ENCODE measurements around the gene TAAR6.
"Not testable (repeated sequence)": the region's sequence is repeated elsewhere in the genome, so short reads cannot be mapped to it uniquely, and the experiment has no call there.

Gene TAAR6, protein sequence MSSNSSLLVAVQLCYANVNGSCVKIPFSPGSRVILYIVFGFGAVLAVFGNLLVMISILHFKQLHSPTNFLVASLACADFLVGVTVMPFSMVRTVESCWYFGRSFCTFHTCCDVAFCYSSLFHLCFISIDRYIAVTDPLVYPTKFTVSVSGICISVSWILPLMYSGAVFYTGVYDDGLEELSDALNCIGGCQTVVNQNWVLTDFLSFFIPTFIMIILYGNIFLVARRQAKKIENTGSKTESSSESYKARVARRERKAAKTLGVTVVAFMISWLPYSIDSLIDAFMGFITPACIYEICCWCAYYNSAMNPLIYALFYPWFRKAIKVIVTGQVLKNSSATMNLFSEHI

DNA sequence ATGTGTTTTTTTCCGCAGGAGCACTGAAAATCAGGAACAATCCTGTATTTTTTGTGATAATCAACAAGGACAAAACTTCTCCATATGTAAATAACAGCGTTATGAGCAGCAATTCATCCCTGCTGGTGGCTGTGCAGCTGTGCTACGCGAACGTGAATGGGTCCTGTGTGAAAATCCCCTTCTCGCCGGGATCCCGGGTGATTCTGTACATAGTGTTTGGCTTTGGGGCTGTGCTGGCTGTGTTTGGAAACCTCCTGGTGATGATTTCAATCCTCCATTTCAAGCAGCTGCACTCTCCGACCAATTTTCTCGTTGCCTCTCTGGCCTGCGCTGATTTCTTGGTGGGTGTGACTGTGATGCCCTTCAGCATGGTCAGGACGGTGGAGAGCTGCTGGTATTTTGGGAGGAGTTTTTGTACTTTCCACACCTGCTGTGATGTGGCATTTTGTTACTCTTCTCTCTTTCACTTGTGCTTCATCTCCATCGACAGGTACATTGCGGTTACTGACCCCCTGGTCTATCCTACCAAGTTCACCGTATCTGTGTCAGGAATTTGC lies at the start of gene TAAR6:
TSS of gene TAAR6 (plus strand) at position 102 of the 557 bp plus-strand sequence. CDS start at position 102, 0 bp downstream.
- no peak for DNase-seq (ENCODE audit: low read depth in 2 of 2)

DNA sequence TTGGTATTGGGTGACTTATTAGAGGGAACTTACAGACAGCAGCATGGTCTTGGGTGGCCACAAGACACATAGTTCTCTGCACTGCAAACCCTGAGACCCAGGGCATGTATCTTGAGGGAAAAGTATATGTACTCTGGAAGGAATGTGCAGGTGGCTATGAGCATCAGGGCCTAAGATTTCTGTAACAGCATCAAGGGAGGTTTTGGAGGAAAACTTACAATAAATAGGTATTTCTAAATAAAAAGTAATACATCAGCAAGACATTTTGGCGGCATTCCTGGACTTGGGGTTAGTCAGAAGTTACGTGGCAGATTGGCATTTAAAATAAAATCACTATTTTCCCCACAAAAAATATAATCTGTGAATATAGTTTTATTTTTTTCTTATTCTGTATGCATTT lies 49.2 kb upstream of the TAAR6 start:
- no peak for DNase-seq (ENCODE audit: low read depth in 2 of 2)

DNA sequence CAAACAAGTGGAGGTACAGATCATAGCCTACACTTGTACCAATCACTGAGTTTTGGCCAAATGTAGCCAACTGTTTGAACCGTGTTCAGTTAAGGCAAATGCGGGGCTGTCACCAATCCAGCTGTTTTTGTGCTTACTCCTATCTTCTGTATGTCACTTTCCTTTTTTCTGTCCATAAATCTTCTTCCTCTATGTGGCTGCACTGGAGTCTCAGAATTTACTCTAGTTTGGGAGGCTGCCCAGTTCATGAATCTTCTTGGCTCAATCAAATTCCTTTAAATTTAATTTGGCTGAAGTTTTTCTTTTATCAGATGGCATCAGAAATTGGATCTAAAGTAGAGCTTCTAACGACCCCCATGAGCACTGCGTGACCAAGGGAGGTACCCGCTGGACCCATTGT lies 45.5 kb upstream of the TAAR6 start:
- DNase-seq (ENCODE audit: low read depth in 2 of 2): no peak

DNA sequence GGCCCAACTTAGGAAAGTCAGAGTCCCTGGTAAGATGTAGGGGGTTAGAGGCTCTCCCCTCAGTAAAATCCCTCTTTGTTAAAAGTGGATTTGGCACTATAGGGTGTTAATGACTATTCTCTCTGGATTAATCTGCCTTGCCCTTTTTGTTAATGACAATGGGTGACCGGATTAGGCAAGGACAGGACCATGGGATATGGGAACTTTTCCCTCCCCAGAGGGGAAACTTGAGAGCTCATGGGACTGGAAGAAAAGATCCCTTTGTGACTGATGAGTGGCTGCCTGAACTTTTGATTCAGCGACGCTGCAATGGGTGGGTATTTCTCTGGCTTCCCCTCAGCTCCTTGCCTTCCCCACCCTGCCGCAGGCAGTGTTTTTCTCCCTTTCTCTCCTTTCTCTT lies 44.3 kb upstream of the TAAR6 start:
- DNase-seq (ENCODE audit: low read depth in 2 of 2): no peak

DNA sequence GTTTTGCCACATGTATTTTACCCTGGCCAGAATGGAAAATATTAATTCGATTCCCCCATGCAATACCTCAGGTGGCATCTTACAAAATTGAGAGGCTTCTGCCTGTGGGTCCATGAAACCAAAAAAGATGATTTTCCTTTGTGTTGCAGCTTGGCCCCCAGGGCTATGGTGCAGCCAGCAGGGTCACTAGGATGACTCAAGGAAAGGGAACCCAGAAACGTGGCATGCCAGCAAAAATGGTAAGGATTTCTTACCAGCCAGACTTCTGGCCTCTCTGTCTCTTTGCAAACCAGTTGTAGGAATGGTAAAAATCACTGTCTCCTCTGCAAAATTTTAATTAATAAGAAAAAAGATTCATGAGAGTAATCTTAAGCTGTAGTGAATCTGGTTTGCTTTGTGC lies 43.7 kb upstream of the TAAR6 start:
- DNase-seq (ENCODE audit: low read depth in 2 of 2): no peak

DNA sequence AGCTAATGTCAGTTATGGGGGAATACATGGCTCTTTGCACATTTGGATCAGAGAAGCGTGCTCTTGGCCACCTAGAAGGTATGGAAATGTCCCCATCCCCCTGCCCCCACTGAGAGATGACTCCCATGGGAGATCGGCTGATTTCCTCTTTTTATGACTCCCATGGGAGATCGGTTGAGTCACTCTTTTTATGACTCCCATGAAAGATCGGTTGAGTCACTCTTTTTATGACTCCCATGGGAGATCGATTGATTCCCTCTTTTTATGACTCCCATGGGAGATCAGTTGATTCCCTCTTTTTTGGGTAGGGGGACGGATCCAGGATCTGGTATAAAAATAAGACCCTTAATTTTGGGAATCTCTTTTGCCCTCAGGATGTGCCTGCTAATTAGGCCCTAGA lies 42.3 kb upstream of the TAAR6 start:
- no peak for DNase-seq (ENCODE audit: low read depth in 2 of 2)

DNA sequence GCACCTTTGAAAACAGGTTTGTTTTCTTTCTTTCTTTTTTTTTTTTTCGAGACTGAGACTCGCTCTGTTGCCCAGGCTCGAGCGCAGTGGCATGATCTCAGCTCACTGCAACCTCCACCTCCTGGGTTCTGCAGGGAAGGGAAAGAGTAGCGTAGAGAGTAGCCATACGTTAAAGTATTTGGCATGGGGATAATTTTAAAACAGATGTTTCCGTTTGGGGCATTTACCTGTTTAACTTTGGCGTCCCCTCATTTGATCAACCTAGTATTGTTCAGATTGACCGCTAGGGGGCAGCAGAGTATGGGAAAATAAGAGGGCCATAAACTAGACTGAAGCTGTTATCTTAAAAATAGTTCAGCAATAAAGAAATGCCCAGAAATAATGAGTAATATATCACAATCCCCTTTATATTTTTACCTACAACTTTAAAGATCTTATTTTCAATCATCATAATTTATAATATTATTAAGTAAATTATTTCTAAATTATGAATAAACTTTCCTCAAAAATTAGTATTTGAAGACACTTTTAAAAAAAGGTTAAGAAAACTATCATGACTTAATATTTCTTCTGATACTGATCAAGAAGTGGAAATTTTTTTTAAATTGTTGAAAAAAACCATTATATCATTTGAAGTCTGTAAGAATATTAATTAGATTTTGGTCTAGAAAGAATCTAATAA lies 39.7 kb upstream of the TAAR6 start:
- peak in 1 of 2 experiments; percentile 29 for DNase-seq (ENCODE audit: low read depth in 2 of 2)

DNA sequence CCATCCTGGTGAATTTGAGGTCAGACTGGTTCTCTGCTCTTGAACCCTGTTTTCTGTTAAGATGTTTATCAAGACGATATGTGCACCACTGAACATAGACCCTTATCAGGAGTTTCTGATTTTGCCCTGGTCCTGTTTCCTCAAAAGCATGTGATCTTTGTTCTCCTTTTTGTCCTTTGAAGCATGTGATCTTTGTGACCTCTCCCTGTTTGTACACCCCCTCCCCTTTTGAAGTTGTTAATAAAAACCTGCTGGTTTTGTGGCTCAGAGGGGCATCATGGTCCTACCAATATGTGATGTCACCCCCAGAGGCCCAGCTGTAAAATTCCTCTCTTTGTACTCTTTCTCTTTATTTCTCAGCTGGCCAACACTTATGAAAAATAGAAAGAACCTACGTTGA lies 35.6 kb upstream of the TAAR6 start:
- not testable (repeated sequence) for DNase-seq (ENCODE audit: low read depth in 2 of 2)

DNA sequence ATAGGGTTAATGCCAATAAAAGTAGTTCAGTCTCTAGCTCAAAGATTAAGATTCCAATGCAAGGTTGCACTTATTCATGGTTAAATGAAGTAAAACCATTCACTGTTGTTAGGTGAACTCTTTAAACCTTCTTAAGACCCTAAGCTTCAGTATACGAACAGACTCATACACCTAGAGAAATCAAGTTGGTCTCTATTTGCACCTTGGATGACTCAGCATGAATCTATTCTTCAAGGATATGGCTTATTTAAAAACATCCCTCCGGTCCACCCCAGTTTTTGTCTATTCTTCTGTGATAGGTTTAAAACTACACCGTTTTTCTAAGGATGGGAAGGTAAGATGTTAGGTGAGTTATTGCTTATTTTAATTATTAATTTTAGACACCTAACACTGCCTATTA lies 33.0 kb upstream of the TAAR6 start:
- DNase-seq (ENCODE audit: low read depth in 2 of 2): no peak

DNA sequence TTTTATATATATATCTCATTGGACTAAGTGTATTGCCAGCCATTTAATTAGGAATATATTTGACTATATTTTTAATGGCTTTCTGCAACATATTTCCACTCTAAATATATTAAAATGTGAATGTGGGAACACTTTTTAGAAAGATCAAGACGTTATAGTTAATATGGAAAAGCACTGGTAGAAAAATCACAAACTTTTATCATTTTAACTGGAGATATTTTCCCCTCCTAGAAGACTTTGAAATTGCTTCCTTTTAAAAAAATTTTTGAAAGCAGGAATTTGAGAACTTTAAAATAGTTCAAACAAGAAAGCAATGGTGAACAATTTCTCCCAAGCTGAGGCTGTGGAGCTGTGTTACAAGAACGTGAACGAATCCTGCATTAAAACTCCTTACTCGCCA lies 32.1 kb upstream of the TAAR6 start, which contains the start of gene TAAR9:
TSS of gene TAAR9 (plus strand) at position 301 of the 400 bp plus-strand sequence. CDS start at position 314, 13 bp downstream.
- no peak for DNase-seq (ENCODE audit: low read depth in 2 of 2)

DNA sequence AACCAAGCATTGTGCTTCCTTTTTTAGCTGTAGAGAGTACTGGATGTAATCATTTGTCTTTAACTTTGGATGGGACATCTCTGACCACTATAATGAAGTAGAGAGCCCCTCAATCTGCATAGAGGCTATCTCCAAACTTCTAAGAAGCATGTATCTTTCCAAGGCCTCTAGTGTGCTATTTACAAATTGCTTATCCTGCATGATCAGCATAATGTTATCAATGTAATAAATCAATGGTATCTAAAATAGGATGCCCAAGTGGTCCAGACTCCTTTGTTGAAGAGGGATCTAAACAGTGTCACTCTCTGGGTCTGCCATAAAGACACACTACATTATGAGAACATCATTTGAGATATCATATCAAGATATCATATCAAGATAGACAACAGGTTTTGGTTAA lies 25.3 kb upstream of the TAAR6 start:
- DNase-seq (ENCODE audit: low read depth in 2 of 2): no peak

DNA sequence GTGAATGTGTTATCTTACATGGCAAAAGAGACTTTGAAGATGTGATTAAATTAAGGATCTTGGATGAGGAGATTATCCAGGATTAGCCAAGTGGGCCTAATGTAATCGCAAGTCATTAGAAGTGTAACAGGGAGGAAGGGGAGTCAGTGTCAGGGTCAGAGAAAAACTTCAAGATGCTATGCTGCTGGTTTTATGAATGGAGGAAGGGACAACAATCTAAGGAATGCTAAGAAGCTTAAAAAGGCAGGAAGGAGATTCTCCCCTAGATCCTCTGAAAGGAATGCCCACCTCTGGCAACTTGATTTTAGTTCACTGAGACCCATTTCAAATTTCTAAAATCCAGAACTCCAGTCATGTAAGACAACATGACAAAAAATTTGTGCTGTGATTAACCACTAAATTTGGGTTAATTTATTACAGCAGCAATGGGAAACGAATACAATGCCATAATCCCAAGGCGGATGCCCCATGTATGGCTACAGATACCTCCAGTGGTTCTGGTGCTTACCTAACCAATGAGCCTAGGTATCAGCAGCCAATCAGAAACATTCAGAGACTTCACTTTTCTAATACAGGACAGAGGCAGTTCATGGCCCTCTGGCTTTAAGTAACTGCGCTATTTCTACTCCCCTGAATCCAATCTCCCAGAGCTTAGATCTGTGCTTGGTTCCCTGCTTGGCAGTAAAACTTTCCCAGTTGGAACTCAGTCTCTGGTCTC lies 21.2 kb upstream of the TAAR6 start:
- no peak for DNase-seq (ENCODE audit: low read depth in 2 of 2)

DNA sequence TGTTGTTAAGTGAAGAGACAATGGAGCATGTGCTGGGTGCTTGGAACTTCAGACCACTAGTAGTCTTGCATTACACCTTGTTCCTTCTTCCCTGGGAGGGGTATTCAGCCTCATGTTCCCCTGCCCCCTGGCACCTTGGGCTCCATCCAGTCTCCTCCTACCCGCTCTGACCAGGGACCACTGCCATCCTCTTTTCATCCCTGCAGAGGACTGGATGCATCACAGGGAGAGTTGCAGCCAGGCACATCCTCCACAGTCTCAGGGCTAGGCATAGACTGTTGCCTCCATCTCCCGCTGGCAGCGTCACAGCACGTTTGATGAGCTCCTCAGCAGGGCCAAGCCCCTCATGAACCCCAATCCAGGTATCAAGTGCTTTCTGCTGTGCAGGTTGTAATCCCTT lies 18.9 kb upstream of the TAAR6 start:
- no peak for DNase-seq (ENCODE audit: low read depth in 2 of 2)

DNA sequence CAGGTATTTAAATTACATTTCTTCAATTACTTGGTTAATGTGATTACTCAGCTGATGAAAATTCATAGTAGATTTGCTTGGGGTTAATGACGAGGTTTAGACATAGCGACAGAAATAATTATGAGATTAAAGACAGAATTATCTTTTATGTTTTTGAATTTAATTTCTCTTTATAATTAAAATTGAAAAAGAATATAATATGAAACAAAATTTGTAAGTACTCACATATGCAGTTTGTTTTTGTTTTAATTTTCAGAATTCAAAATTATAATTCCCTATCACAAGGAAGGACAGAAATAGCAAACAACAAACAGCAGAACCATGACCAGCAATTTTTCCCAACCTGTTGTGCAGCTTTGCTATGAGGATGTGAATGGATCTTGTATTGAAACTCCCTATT lies 17.8 kb upstream of the TAAR6 start, which contains the start of gene TAAR8:
TSS of gene TAAR8 (plus strand) at position 301 of the 400 bp plus-strand sequence. CDS start at position 322, 21 bp downstream.
- no peak for DNase-seq (ENCODE audit: low read depth in 2 of 2)

DNA sequence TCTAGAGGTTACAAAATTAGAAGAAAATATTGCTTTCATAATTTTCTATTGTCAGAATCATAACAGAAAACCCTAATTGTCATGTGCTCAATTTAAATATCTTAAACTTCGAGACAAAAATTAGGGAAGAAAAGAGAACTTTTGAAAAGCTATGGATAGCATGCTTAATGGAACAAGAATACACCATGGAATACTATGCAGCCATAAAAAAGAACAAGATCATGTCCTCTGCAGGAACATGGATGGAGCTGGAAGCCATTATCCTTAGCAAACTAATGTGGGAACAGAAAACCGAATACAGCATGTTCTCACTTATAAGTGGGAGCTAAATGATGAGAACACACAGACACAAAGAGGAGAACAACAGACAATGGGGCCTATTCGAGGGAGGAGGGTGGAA lies 10.0 kb upstream of the TAAR6 start:
- not testable (repeated sequence) for DNase-seq (ENCODE audit: low read depth in 2 of 2)

DNA sequence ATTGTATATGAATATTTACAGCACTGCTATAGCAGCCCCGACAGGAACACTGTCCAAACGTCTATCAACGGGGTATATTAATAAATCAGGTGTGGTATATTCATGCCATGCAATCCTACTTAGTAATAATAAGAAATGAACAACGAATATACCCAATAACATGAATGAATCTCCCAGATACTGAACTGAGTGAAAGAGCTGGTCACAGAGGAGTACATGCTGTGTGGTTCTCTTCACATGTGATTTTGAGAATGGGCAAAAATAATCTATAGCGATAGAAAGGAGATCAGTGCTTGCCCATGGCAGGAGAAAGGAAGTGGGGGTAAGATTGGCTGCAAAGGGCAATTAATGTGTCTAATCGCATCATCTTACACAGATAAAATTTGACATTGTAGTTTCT lies 3.7 kb upstream of the TAAR6 start:
- DNase-seq (ENCODE audit: low read depth in 2 of 2): no peak

DNA sequence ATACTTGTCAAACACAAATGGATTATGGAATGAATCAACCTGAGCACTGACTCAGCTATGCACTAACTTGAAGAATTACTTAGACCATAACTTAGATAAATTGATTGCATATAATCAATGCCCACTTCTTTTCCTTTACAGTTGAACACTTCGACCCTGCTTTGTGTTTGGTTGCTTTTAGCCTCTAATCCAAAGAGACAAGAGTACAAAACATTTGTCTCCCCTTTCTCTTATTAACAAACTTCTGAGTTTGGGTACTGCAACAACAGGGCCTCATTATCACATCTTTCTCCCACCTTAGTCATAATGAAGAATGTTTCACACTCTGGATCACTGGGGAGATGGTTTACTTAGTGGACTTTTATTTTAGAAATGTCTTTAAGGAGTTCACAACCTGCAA lies 2.6 kb upstream of the TAAR6 start:
- no peak for DNase-seq (ENCODE audit: low read depth in 2 of 2)

DNA sequence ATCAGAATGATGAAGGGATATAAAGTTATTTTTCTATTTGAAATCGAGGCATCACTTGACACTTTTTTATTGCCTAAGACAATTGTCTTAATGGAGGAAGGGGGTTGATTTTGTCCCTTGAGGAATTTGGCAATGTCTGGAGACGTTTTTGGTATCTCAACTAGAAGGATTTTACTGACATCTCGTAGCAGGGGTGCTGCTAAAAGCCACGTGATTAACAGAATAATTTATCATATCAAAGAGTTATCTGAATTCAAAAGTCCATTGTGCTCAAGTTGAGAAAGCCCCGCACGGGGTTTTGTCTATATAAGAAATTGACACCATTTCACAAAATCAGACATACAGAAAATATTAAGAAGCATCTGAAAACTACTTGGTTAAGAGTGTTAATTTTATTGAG lies 1.5 kb upstream of the TAAR6 start:
- no peak for DNase-seq (ENCODE audit: low read depth in 2 of 2)

DNA sequence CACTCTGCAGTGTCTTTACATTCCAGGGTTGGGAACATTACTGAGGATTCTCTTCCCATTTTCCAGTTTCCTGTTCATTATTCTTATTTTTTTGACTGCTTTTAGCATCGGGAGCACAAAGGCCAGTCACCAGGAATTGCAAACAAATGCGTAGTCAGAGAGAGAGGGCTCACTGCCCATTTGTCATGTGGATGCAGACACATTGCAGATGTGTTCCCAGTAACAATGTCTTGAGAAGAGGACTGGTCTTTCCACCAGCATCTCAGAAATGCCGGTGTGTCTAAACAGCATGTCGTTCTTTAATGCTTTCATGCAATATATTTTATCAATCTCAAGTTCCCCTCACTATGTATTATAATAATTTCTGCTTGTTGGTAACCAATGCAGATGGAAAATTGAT lies 952 bp upstream of the TAAR6 start:
- no peak for DNase-seq (ENCODE audit: low read depth in 2 of 2)

DNA sequence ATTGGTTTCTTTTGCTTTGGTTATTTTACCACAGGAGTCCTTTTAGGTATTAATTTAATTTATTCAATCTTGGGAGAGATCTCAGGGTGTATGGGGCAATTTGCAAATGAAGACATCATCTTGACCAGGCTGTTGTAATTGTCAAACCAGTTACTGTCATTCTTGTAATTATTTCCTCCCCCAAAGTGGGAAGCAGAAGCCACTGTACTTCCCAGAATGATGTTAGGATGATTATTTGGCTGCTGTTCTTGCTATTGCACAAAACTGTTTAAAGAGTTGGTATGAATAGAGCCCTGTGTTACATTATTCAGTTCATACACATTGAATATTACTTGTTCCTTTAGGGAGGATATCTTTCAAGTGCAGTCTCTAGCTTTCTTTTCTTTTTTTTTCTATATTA lies 1.7 kb downstream of the TAAR6 start:
- DNase-seq (ENCODE audit: low read depth in 2 of 2): no peak

DNA sequence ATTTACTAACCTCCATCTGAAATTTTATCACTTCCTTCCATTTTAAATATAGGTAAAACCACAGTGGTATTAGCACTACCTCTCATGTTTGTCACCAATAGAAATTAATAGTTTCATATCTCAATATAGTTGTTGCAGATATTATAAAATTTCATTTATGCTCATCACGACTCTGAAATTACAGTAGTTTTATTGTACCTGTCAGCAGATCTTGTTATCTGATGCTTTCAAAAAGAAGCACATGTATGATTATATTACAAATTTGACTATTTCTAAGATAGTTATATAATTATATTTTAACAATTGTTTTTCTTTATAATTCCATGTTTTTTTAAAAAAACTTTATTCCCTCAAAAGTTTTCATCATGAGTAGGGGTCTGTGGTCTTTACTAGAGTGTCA lies 14.6 kb downstream of the TAAR6 start:
- no peak for DNase-seq (ENCODE audit: low read depth in 2 of 2)

DNA sequence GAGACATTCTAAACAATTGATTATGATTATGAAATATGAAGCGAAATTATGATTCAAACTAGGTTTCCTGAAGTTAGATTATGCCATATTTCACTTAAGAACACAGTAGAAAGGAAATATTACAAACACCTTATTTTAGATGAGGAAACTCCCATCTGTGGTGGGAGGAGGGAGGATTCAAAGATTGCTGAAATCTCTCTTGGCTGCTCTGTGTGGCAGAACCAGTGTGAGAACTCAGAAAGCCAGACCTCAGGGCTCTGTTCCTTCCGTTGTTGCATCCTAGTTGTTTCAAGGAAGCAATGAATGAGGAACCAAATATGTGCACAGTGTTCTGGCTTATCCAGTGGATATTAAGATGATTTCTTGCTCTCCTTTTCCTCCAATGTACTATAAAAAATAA lies 17.3 kb downstream of the TAAR6 start:
- DNase-seq (ENCODE audit: low read depth in 2 of 2): no peak
